Mesothelial cell of epicardium (in vitro differentiated cells): ENCODE measurements around the gene CFAP90. TPM values are rescaled to one million over a fixed set of nuclear protein-coding genes. Genes with fewer than 3 reads are reported as not detected.

Experiments used
- DNase-seq, 2 experiments: peaks; one replicate each; pipeline ENCODE4 v3.0.0; 2021; ENCODE audit warnings: low spot score in 2 of 2; ENCODE audit not compliant: unreplicated experiment in 2 of 2
- H3K27ac Mint-ChIP-seq: 2 replicates; pipeline ENCODE4 v1.8.0; 2021; ENCODE audit warnings: mixed read lengths
- H3K27me3 Mint-ChIP-seq: 2 replicates; pipeline ENCODE4 v1.8.0; 2021; ENCODE audit warnings: low read depth, mixed read lengths
- H3K36me3 Mint-ChIP-seq: 2 replicates; pipeline ENCODE4 v1.8.0; 2021; ENCODE audit warnings: mixed read lengths
- H3K4me1 Mint-ChIP-seq: 2 replicates; pipeline ENCODE4 v1.8.0; 2021; ENCODE audit warnings: mixed read lengths
- H3K4me3 Mint-ChIP-seq: 2 replicates; pipeline ENCODE4 v1.8.0; 2021; ENCODE audit warnings: mild to moderate bottlenecking, moderate library complexity, mixed read lengths
- H3K9me3 Mint-ChIP-seq: 2 replicates; pipeline ENCODE4 v1.8.0; 2021; ENCODE audit warnings: mixed read lengths
- total RNA-seq: library from RNA; stranded (reverse); gene quantifications from 3 replicates; pipeline ENCODE4 v1.2.1, GENCODE V29; 2021
- TF ChIP-seq, protein P1 (sequence below): fragments of 200-600 bp; sonication (generic); IDR thresholded peaks from one replicate; pipeline ENCODE4 v1.5.0; 2021; ENCODE audit warnings: antibody characterized with exemption; ENCODE audit not compliant: unreplicated experiment

The CFAP90 gene
- total RNA-seq, 1 donor from 2014 or later = 0.85 TPM

- no peaks in the 10 kb centered on the region for H3K27me3 Mint-ChIP-seq
- H3K9me3 Mint-ChIP-seq = no peaks in the 10 kb centered on the region
- DNase-seq = no peak
- no peak overlapping the region for H3K27ac Mint-ChIP-seq
- TF ChIP-seq, protein P1, sequence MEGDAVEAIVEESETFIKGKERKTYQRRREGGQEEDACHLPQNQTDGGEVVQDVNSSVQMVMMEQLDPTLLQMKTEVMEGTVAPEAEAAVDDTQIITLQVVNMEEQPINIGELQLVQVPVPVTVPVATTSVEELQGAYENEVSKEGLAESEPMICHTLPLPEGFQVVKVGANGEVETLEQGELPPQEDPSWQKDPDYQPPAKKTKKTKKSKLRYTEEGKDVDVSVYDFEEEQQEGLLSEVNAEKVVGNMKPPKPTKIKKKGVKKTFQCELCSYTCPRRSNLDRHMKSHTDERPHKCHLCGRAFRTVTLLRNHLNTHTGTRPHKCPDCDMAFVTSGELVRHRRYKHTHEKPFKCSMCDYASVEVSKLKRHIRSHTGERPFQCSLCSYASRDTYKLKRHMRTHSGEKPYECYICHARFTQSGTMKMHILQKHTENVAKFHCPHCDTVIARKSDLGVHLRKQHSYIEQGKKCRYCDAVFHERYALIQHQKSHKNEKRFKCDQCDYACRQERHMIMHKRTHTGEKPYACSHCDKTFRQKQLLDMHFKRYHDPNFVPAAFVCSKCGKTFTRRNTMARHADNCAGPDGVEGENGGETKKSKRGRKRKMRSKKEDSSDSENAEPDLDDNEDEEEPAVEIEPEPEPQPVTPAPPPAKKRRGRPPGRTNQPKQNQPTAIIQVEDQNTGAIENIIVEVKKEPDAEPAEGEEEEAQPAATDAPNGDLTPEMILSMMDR = no peak
- H3K36me3 Mint-ChIP-seq = peaks cover 30% of the 10 kb centered on the region
- peaks cover 2% of the 10 kb centered on the region for H3K4me1 Mint-ChIP-seq
- H3K4me3 Mint-ChIP-seq = no peak overlapping the region
Observed at GRCh38 chr5:7878381-7878873, 27.5 kb upstream of the CFAP90 start.

DNA sequence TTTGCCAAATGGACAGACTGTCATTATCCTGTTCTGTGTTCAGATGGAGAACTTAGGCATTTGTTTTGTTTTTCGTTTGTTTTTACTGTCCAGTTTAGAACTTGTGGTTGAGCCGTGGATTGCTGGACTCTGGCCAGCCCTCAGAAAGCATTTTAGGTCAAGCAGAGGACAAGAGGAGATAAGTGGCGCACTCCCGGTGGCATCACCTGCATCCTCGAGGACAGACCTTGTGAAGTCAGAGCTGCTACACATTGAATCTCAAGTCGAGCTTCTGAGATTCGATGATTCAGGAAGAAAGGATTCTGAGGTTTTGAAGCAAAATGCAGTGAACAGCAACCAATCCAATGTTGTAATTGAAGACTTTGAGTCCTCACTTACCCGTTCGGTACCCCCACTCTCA lies 26.9 kb upstream of the CFAP90 start:
- TF ChIP-seq, protein P1 = no peak
- peaks cover 25% of the 10 kb centered on the region for H3K36me3 Mint-ChIP-seq

DNA sequence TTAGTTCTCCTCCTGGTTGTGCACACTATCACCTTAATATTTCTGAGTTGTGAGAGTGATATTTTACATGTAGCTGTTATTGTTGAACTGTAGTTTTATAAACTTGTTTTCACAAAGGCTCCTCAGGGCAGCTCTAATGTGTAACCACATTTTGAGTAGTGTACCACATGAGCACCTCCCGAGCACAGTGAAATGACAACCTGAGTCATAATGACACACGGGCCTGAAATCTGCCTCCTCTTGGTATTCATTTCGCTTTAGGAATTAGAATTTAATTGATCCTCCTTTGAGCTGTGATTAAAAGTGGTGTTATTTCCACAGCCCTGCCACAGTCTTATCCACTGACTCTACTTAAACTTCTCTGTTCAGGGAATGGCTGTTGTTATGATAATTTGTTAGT lies 25.9 kb upstream of the CFAP90 start:
- no peaks in the 10 kb centered on the region for H3K27me3 Mint-ChIP-seq
- no peaks in the 10 kb centered on the region for H3K9me3 Mint-ChIP-seq
- no peak overlapping the region for H3K4me3 Mint-ChIP-seq
- H3K27ac Mint-ChIP-seq = no peak overlapping the region
- DNase-seq = no peak
- TF ChIP-seq, protein P1 = no peak
- peaks cover 2% of the 10 kb centered on the region for H3K4me1 Mint-ChIP-seq
- H3K36me3 Mint-ChIP-seq = peaks cover 21% of the 10 kb centered on the region

More for the DNA sequence above, 26.9 kb upstream of the CFAP90 start:
- Mint-ChIP-seq H3K4me3 (no peak overlapping the region), H3K27ac (no peak overlapping the region), H3K9me3 (no peaks in the 10 kb centered on the region), H3K4me1 (peaks cover 2% of the 10 kb centered on the region), H3K27me3 (no peaks in the 10 kb centered on the region)
- no peak for DNase-seq

GRCh38 chr5:7875151-7875550 lies 24.2 kb upstream of the CFAP90 start:
- no peak overlapping the region for H3K27ac Mint-ChIP-seq
- TF ChIP-seq, protein P1 = no peak
- H3K4me3 Mint-ChIP-seq = no peak overlapping the region
- no peaks in the 10 kb centered on the region for H3K9me3 Mint-ChIP-seq
- peaks cover 8% of the 10 kb centered on the region for H3K4me1 Mint-ChIP-seq
- DNase-seq = no peak
- H3K36me3 Mint-ChIP-seq = peaks cover 13% of the 10 kb centered on the region
- no peaks in the 10 kb centered on the region for H3K27me3 Mint-ChIP-seq

- Mint-ChIP-seq H3K27ac (no peak overlapping the region), H3K4me1 (peaks cover 12% of the 10 kb centered on the region), H3K36me3 (peaks cover 13% of the 10 kb centered on the region), H3K27me3 (no peaks in the 10 kb centered on the region), H3K4me3 (no peak overlapping the region), H3K9me3 (no peaks in the 10 kb centered on the region)
- no peak for DNase-seq
- TF ChIP-seq, protein P1 = no peak
Observed at GRCh38 chr5:7874639-7875038, 23.7 kb upstream of the CFAP90 start.

- Mint-ChIP-seq H3K27me3 (no peaks in the 10 kb centered on the region), H3K4me3 (no peak overlapping the region), H3K36me3 (peaks cover 10% of the 10 kb centered on the region), H3K9me3 (no peaks in the 10 kb centered on the region), H3K27ac (no peak overlapping the region), H3K4me1 (peaks cover 16% of the 10 kb centered on the region)
- TF ChIP-seq, protein P1 = no peak
- DNase-seq = no peak
Observed at GRCh38 chr5:7873216-7873615, 22.3 kb upstream of the CFAP90 start.
